Glomerular visceral epithelial cell (primary cell): Measurements from ENCODE around the gene TUBG2.
"Not testable (repeated sequence)": the region's sequence is repeated elsewhere in the genome, so short reads cannot be mapped to it uniquely, and the experiment has no call there.

Experiments
- DNase-seq: peaks from one replicate; pipeline ENCODE4 v3.0.0-alpha.2; 2016; ENCODE audit errors: extremely low spot score

TUBG2 gene

GRCh38 chr17:42659079-42659931, at the start of gene TUBG2:
Gene TUBG2 (plus strand): TSS chr17:42659284. CDS start chr17:42659504, 220 bp downstream.
- peak; percentile 95 for DNase-seq

DNA sequence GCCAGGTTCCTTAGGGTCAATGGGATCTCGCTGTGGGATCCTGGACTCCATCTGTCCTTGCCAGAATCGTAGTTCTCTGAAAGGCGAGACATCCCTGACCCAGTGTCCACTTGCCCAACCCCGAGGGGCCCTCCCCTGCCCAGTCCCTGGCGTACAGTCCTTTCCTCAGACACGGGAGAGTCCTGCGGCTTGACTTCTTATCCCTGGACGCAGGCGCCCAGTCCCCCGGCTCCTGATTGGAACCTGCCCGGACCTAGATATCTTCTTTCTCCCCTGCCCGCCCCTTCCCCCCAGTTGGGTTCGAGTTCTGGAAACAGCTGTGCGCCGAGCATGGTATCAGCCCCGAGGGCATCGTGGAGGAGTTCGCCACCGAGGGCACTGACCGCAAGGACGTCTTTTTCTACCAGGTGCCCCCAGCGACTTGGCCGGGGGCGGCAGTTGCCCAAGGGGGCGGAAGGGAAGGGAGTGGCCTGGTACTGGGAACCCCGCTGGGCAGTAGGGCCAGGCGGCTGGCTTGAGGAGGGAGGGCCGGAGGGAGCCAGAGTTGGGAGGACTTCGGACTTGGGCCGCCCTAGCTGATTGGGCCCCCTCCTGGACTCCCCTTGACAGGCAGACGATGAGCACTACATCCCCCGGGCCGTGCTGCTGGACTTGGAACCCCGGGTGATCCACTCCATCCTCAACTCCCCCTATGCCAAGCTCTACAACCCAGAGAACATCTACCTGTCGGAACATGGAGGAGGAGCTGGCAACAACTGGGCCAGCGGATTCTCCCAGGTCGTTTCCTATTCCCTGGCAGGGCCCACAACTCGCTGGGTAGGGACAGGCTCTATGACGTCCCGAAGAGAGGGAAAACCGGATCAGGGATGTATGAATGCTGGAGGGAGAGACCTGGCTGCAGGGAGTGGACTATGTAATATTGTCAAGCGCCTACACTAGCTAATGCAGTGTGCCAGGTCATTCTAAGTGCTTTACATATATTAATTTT, 49.0 kb upstream of the TUBG2 start:
- peak; percentile 24 for DNase-seq

GRCh38 chr17:42612013-42612412, 47.1 kb upstream of the TUBG2 start:
- no peak for DNase-seq

DNA sequence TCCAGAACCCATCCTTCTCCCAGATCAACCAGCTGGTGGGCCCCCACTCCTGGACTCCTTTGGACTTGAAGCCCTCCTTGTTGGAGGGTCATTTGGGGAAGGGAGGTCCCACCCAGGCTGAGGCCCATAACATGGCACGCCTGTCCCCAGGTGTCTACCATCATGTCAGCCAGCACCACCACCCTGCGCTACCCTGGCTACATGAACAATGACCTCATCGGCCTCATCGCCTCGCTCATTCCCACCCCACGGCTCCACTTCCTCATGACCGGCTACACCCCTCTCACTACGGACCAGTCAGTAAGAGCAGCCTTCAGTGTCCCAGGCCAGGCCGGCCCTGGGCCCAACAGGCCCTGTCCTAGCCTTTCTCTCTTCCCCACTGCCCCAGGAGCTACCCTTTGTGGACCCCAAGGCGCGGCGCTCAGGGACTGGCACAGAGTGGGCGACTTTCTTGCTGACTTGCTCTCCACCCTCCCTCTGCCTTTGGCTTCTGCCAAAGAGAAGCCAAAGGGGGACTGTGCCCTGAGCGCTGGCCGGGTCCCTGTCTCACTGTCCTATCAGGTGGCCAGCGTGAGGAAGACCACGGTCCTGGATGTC, 45.3 kb upstream of the TUBG2 start:
- DNase-seq, result no peak

- no peak for DNase-seq
Measured at GRCh38 chr17:42617956-42618431, 41.1 kb upstream of the TUBG2 start.

GRCh38 chr17:42618442-42619150, 40.5 kb upstream of the TUBG2 start:
- peak; percentile 52 for DNase-seq

DNA sequence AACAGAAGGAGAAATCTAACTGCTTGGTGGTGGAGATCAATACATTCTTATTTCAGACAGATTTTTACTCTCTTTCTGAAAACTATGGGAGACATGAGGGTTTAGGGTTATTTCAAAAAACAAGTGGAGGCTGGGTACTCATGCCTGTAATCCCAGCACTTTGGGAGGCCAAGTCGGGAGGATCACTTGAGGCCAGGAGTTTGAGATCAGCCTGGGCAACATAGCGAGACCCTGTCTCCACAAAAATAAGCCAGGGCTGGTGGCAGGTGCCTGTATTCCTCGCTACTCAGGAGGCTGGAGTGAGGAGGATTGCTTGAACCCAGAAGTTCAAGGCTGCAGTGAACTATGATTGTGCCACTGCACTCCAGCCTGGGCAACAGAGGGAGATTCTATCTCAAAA, 37.1 kb upstream of the TUBG2 start:
- DNase-seq, result not testable (repeated sequence)

DNA sequence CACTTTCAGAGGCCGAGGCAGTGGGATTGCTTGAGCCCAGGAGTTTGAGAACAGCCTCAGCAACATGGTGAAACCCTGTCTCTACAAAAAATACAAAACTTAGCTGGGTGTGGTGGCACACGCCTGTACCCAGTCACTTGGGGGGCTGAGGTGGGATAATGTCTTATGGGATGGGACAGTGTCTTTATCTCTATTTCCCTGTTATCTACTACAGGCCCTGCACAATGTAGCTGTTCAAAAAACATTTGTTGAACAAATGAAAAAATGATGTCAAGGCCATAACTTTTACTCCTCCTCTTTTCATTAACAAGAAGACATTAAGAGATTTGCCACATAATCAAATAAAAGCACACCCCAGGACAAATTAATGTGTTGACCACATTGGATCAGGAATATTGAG, 35.8 kb upstream of the TUBG2 start:
- no peak for DNase-seq

DNA sequence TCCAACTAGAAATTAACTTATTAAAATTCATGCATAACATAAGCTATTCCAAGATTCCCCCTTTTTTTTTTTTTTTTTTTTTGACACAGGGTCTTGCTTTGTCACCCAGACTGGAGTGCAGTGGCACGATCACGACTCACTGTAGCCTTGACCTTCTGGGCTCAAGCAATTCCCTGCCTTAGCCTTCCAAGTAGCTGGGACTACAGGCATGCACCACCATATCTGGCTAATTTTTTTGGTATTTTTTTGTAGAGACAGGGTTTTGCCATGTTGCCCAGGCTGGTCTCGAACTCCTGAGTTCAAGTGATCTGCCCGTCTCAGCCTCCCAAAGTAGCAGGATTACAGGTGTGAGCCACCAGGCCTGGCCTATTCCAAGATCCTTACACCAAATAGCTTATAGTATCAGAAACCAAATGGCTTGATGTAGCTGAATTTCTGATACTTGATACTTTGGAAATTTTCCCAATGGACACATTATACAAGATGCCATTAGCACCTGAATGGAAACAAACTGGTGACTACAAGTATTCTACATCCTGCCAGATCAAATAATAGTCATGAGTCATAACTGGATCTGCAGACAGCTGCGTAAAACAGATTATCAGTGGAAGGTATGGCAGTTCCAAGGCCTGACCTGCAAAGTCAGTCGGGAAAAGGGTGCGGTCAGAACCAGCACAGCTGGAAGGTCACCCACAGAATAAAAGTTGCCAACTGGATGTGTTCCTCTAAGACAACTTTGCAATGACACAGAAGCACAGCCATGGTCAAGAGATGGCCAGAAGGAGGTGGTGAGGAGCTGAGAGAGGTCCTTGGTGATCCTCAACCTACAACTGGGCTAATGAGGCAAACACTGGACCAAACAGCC, 35.1 kb upstream of the TUBG2 start:
- peak; percentile 35 for DNase-seq

- DNase-seq, result not testable (repeated sequence)
Measured at GRCh38 chr17:42627032-42627764, 31.9 kb upstream of the TUBG2 start.

- no peak for DNase-seq
Measured at GRCh38 chr17:42629411-42630009, 29.6 kb upstream of the TUBG2 start.

DNA sequence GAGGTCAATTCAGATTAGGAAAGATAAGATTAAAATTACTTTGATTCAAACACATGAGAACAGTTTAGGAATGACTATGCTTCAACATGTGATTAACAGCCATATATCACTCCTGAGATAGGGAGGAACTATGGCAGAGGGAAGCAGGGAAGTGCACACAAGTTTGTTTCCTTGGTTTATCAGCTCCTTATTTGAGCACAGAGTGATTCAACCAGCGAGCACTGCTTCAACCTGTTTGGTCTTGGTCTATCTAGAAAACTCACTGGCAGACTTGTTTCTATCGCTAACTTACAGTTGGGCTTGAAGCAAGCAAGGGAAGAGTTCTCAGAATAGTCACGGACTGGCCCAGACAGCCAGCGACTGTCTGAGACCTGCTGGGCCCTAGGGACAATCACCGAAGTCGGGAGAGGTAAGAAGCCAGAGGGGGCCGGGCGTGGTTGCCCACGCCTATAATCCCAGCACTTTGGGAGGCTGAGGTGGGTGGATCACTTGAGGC, 26.1 kb upstream of the TUBG2 start:
- DNase-seq, result no peak

DNA sequence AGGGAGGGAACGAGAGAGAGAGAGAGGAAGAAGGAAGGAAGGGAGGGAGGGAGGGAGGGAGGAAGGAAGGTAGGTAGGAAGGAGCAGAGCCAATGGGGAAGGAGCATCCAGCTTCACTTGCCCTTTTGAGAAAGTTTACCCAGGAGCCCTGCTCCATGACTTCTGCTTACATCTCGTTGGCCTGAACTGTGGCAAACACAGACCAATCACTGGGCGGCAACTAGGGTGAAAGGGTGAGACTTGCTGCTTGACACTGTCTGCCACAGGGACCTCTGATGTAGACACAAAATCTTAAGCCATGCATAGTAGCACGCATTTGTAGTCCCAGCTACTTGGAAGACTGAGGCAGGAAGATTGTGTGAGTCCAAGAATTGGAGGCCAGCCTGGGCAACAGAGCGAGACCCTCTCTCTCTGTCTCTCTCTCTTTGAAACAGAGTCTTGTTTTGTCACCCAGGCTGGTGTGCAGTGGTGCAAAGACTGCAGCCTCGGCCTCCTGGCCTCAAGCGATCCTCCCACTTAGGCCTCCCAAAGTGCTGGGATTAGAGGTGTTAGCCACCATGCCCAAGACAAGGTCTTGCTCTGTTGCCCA, 19.5 kb upstream of the TUBG2 start:
- no peak for DNase-seq

DNA sequence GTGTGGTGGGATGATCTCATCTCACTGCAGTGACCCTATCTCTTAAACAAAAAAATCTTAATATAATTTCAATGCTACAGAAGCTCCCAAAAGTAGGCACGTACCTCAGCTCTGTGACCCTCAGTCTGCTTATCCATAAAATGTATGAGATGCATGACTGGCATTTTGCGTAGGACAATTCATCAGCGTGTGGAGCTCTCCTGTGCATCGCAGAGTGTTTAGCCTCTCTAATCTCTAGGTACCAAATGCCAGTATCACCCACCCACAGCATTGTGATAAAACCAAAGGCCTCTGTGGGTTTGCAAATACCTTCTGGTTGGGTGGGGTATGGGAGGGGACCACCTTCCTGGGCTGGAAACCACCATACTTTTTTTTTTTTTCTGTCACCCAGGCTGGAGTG, 19.0 kb upstream of the TUBG2 start:
- no peak for DNase-seq

DNA sequence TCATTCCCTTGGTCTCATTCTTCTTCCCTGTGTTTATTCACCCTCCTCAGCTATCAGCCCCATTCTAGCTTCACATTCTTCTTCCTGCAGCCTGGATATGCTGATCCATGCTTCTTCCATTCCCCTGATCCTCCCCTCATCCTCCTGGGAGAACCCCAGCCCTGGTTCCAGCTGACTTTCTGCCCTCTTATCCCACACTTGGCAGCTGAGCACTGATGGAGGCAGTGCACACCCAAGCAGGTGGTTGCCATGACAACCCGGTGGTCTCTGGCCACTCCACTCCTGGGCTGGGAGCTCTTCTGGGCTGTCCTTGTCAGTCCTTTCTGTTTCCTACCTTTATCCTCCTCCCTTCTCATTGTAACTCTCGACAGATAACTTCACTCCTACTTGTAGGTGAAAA, 16.7 kb upstream of the TUBG2 start:
- no peak for DNase-seq

GRCh38 chr17:42647778-42648177, 11.3 kb upstream of the TUBG2 start:
- peak; percentile 61 for DNase-seq

DNA sequence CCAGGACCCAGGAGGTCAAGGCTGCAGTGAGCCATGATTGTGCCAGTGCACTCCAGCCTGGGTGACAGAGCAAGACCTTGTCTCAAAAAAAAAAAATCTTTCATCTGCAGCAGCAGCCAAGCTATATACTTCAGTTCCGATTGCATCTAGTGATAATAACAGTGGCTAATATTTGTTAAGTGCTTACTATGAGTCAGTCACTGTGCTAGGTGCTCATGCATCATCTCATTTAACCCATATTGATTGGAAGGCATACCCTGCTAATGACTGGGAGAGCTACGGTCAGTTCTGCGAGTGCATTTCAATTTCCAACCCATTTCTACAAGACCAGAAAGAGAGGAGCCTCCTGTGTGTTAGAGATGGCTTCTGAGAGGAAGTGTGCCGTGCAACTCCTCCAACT, 7.7 kb upstream of the TUBG2 start:
- no peak for DNase-seq
